Retinal pigment epithelial cell (primary cell): ENCODE measurements around the gene GSPT1.
A peak's percentile ranks its signal among the peaks of the same experiment; 100 is the strongest.
"Not testable (repeated sequence)": the region's sequence is repeated elsewhere in the genome, so short reads cannot be mapped to it uniquely, and the experiment has no call there.

Experiments
- DNase-seq: peaks from one replicate; pipeline ENCODE4 v3.0.0-alpha.2; 2010; ENCODE audit warnings: low read depth
- H3K4me3 ChIP-seq: 2 replicates; pipeline ENCODE4 v1.5.1; 2011; ENCODE audit warnings: mild to moderate bottlenecking, low read length, control low read depth, moderate library complexity
- CTCF ChIP-seq: conservative IDR thresholded peaks from 2 replicates; pipeline ENCODE4 v1.5.1; 2011; ENCODE audit warnings: low read depth, low read length, control low read depth, inconsistent platforms

GSPT1 gene

GRCh38 chr16:11955713-11956123 is 40.0 kb upstream of the GSPT1 start:
- TF ChIP-seq CTCF, result no peak
- no peak for DNase-seq
- no peak overlapping the region for H3K4me3 ChIP-seq

GRCh38 chr16:11953576-11953975 is 37.8 kb upstream of the GSPT1 start:
- DNase-seq, H3K4me3 ChIP-seq: not testable (repeated sequence)

GRCh38 chr16:11950388-11950787 is 34.6 kb upstream of the GSPT1 start:
- no peak overlapping the region for H3K4me3 ChIP-seq
- DNase-seq, result no peak
- no peak for TF ChIP-seq CTCF

- peak; percentile 56 for TF ChIP-seq CTCF
- DNase-seq, result no peak
Measured at GRCh38 chr16:11949527-11949926, 33.8 kb upstream of the GSPT1 start.

GRCh38 chr16:11948819-11949218 is 33.1 kb upstream of the GSPT1 start:
- no peak overlapping the region for H3K4me3 ChIP-seq
- DNase-seq, result no peak
- TF ChIP-seq CTCF, result no peak

More at GRCh38 chr16:11949527-11949926, 33.8 kb upstream of the GSPT1 start:
- H3K4me3 ChIP-seq, result no peak overlapping the region

- TF ChIP-seq CTCF, result no peak
- no peak overlapping the region for H3K4me3 ChIP-seq
- no peak for DNase-seq
Measured at GRCh38 chr16:11946433-11946832, 30.7 kb upstream of the GSPT1 start.

GRCh38 chr16:11941945-11942344 is 26.2 kb upstream of the GSPT1 start, which contains the start of gene NPIPB2:
NPIPB2 (minus strand) TSS chr16:11942045; CDS start chr16:11942045, 0 bp downstream.
- H3K4me3 ChIP-seq, DNase-seq: not testable (repeated sequence)

GRCh38 chr16:11927350-11927749 is 11.6 kb upstream of the GSPT1 start:
- not testable (repeated sequence) for DNase-seq, H3K4me3 ChIP-seq

- DNase-seq, H3K4me3 ChIP-seq: not testable (repeated sequence)
Measured at GRCh38 chr16:11924046-11924445, 8.3 kb upstream of the GSPT1 start.
